Endothelial cell of umbilical vein (primary cell): ENCODE data around the gene COA3. TPM values are rescaled to one million over a fixed set of nuclear protein-coding genes. Genes with fewer than 3 reads are reported as not detected.

Experiments
- BruUV-seq: library from RNA; stranded (reverse); fragments of 400-500 nt; replicated peaks from 2 replicates; lab custom pipeline; 2021; lab: Mats Ljungman, UMichigan
- CTCF ChIA-PET: fragments of 300-600, 350-600 bp; sonication (Branson Sonifier 250); formaldehyde crosslinking; loops from one replicate; lab custom pipeline; 2021; ENCODE audit warnings: antibody characterized with exemption, inconsistent platforms; lab: Charles Lee
- POLR2A ChIA-PET: fragments of 300-600, 350-600 bp; sonication (Branson Sonifier 250); formaldehyde crosslinking; loops from one replicate; lab custom pipeline; 2021; ENCODE audit warnings: antibody characterized with exemption, inconsistent platforms; lab: Charles Lee
- DNase-seq: peaks from one replicate; pipeline ENCODE4 v3.0.0-alpha.2; 2011; ENCODE audit warnings: low read depth, low spot score
- FAIRE-seq: peaks from 2 replicates; lab custom pipeline; 2011; peaks lifted over from hg19 to GRCh38; lab: Jason Lieb, UNC
- H2AFZ ChIP-seq: 2 replicates; pipeline ENCODE4 v1.6.0; 2012; ENCODE audit warnings: low read depth, low read length, control low read depth, inconsistent platforms
- H3K27ac ChIP-seq: 2 replicates; pipeline ENCODE4 v1.5.1; 2011; ENCODE audit warnings: low read depth, mild to moderate bottlenecking, control low read depth, low read length, moderate library complexity; ENCODE audit not compliant: insufficient read depth
- H3K27me3 ChIP-seq, 2 experiments: 2 replicates each; pipeline versions ENCODE4 v1.6.0 to v1.6.1; 2011; ENCODE audit warnings: low read length in 2 of 2, mixed read lengths in 1 of 2; ENCODE audit not compliant: control insufficient read depth in 2 of 2, insufficient read depth in 2 of 2
- H3K36me3 ChIP-seq, 2 experiments: 2 replicates in 1 of 2; 3 replicates in 1 of 2; pipeline ENCODE4 v1.5.1; 2011; ENCODE audit warnings: low read length in 2 of 2, mild to moderate bottlenecking in 1 of 2, moderate library complexity in 1 of 2; ENCODE audit not compliant: control insufficient read depth in 2 of 2, insufficient read depth in 2 of 2; ENCODE audit errors: extremely low read depth in 1 of 2
- H3K4me1 ChIP-seq: 3 replicates; pipeline ENCODE4 v1.5.1; 2011; ENCODE audit warnings: mild to moderate bottlenecking, low read length; ENCODE audit not compliant: control insufficient read depth, insufficient read depth; ENCODE audit errors: extremely low read depth
- H3K4me2 ChIP-seq: 2 replicates; pipeline ENCODE4 v1.6.1; 2011; ENCODE audit warnings: low read length, control low read depth, mixed read lengths; ENCODE audit not compliant: insufficient read depth
- H3K4me3 ChIP-seq, 3 experiments: fragments of 200-600 bp in 1 of 3; sonication (generic), shearing (Covaris generic) in 1 of 3; replicated peaks in 1 of 3; 2 replicates each; pipeline ENCODE4 v1.5.1; 2011 to 2016; ENCODE audit warnings: control low read depth in 3 of 3, low read length in 3 of 3, mild to moderate bottlenecking in 2 of 3, inconsistent platforms in 1 of 3, low read depth in 1 of 3, moderate library complexity in 1 of 3; ENCODE audit not compliant: insufficient read depth in 1 of 3
- H3K79me2 ChIP-seq: 2 replicates; pipeline ENCODE4 v1.6.0; 2012; ENCODE audit warnings: low read length, inconsistent platforms; ENCODE audit not compliant: control insufficient read depth, insufficient read depth
- H3K9ac ChIP-seq: replicated peaks from 2 replicates; pipeline ENCODE3; 2011; ENCODE audit warnings: low read length, control low read depth; ENCODE audit not compliant: insufficient read depth; ENCODE audit errors: extremely low read depth
- H3K9me1 ChIP-seq: replicated peaks from 3 replicates; pipeline ENCODE4 v1.6.0; 2011; ENCODE audit warnings: mild to moderate bottlenecking, low read length; ENCODE audit not compliant: control insufficient read depth, insufficient read depth; ENCODE audit errors: extremely low read depth
- H3K9me3 ChIP-seq: replicated peaks from 2 replicates; pipeline ENCODE4 v1.5.1; 2012; ENCODE audit warnings: low read length, inconsistent platforms; ENCODE audit not compliant: control insufficient read depth, insufficient read depth
- H4K20me1 ChIP-seq: replicated peaks from 2 replicates; pipeline ENCODE3; 2011; ENCODE audit warnings: mild to moderate bottlenecking, low read length; ENCODE audit not compliant: control insufficient read depth, insufficient read depth; ENCODE audit errors: extremely low read depth
- CTCF ChIP-seq, 2 donors: IDR thresholded peaks; 1 replicate in 1 of 2; 2 replicates in 1 of 2; pipeline ENCODE4 v1.5.1; 2011; ENCODE audit warnings: low read length in 2 of 2, mild to moderate bottlenecking in 2 of 2, moderate library complexity in 2 of 2, control low read depth in 1 of 2, inconsistent platforms in 1 of 2, low read depth in 1 of 2; ENCODE audit not compliant: insufficient read depth in 1 of 2; ENCODE audit errors: extremely low read depth in 1 of 2
- EZH2 ChIP-seq: IDR thresholded peaks from 2 replicates; pipeline ENCODE4 v1.6.1; 2012; ENCODE audit warnings: borderline replicate concordance, low read depth, mild to moderate bottlenecking, moderate library complexity, low read length, inconsistent platforms; ENCODE audit not compliant: severe bottlenecking
- FOS ChIP-seq: IDR thresholded peaks from 2 replicates; pipeline ENCODE4 v1.6.1; 2011; ENCODE audit warnings: mild to moderate bottlenecking, low read length, moderate library complexity, borderline replicate concordance; ENCODE audit not compliant: insufficient read depth
- GATA2 ChIP-seq: IDR thresholded peaks from 2 replicates; pipeline ENCODE4 v1.7.0; 2011; ENCODE audit warnings: low read depth, mild to moderate bottlenecking, moderate library complexity, mixed read lengths, low read length; ENCODE audit not compliant: insufficient read length, insufficient read depth
- JUN ChIP-seq: IDR thresholded peaks from 2 replicates; pipeline ENCODE4 v1.6.1; 2011; ENCODE audit warnings: borderline replicate concordance, low read depth; ENCODE audit not compliant: insufficient read length, insufficient read depth
- MAX ChIP-seq: IDR thresholded peaks from 2 replicates; pipeline ENCODE4 v1.6.1; 2011; ENCODE audit not compliant: insufficient read depth, insufficient read length
- MYC ChIP-seq: IDR thresholded peaks from one replicate; pipeline ENCODE4 v1.6.1; 2011; ENCODE audit warnings: mild to moderate bottlenecking, low read depth, low read length
- POLR2A ChIP-seq: IDR thresholded peaks from 2 replicates; pipeline ENCODE4 v1.6.1; 2012; ENCODE audit warnings: low read depth, mild to moderate bottlenecking, control low read depth, low read length
- POLR2AphosphoS5 ChIP-seq: IDR thresholded peaks from 2 replicates; pipeline ENCODE4 v1.6.1; 2012; ENCODE audit warnings: low read depth, mild to moderate bottlenecking, control low read depth, low read length, moderate library complexity; ENCODE audit not compliant: insufficient read depth
- dilution Hi-C: fragments of 300-500 bp; cut with MboI; formaldehyde crosslinking; loops from one replicate; pipeline ENCODE4 v1.15.0; 2019; ENCODE audit warnings: low sequenced_read_pairs; ENCODE audit not compliant: extremely low pct_ligation_motif_present
- intact Hi-C: fragments of 100-400 bp; cut with micrococcal nuclease; formaldehyde crosslinking; loops from one replicate; pipeline ENCODE4 v1.10.0; 2022
- polyA plus RNA-seq, 4 experiments: library from polyadenylated mRNA; depleted of rRNA in 3 of 4; stranded (reverse) in 3 of 4; unstranded in 1 of 4; fragments of >200 nt; gene quantifications; 2 replicates each; pipeline versions ENCODE4 v1.2.1 to v1.2.3, GENCODE V29; 2011 to 2012; ENCODE audit warnings: missing spikeins in 1 of 4
- total RNA-seq: library from RNA; stranded (reverse); gene quantifications from 2 replicates; pipeline ENCODE4 v1.2.3, GENCODE V29; 2021

COA3 gene
- total and polyA plus RNA-seq, 2 donors (not counting 3 experiments of a cell fraction or from before 2014, with no cell fraction given): 56.6 to 126 TPM

GRCh38 chr17:42827472-42827871 is 29.0 kb upstream of the COA3 start:
- CTCF ChIA-PET: interaction anchor here (1.1 kb wide), 1 partner anchor 100 kb away, joined by 3 read pairs; no protein-coding TSS in a partner anchor
- Histone ChIP-seq H2AFZ (no peak overlapping the region), H3K9me3 (no peaks in the 10 kb centered on the region), H3K9me1 (no peaks in the 10 kb centered on the region), H3K27me3 (peaks cover 6 to 13% of the 10 kb centered on the region in 2 experiments), H3K79me2 (peaks cover 12% of the 10 kb centered on the region), H3K9ac (no peak overlapping the region), H4K20me1 (no peaks in the 10 kb centered on the region), H3K4me1 (peaks cover 10% of the 10 kb centered on the region), H3K27ac (no peak overlapping the region), H3K4me3 (no peak overlapping the region), H3K4me2 (no peak overlapping the region), H3K36me3 (no peaks in the 10 kb centered on the region)
- dilution Hi-C loops (no loop called here), intact Hi-C loops (no loop called here)
- POLR2A ChIA-PET: no interaction called here
- DNase-seq (no peak), FAIRE-seq (no peak)
- TF ChIP-seq MAX (no peak), POLR2AphosphoS5 (no peak), MYC (no peak), JUN (no peak), GATA2 (no peak), FOS (no peak), POLR2A (no peak), CTCF (IDR thresholded peaks at IDR 0.05; ENCODE audit: extremely low read depth in 1 of 2, insufficient read depth in 1 of 2, low read depth in 1 of 2, low read length in 2 of 2) (no peak), EZH2 (no peak)
- no TSS peak for BruUV-seq
